Measurements from ENCODE around the gene SERPINE3. TPM values are rescaled to one million over a fixed set of nuclear protein-coding genes. Genes with fewer than 3 reads are reported as not detected.
A peak's percentile ranks its signal among the peaks of the same experiment; 100 is the strongest.

SERPINE3 gene
- polyA plus RNA-seq, 1 donor from 2014 or later = not detected

DNA sequence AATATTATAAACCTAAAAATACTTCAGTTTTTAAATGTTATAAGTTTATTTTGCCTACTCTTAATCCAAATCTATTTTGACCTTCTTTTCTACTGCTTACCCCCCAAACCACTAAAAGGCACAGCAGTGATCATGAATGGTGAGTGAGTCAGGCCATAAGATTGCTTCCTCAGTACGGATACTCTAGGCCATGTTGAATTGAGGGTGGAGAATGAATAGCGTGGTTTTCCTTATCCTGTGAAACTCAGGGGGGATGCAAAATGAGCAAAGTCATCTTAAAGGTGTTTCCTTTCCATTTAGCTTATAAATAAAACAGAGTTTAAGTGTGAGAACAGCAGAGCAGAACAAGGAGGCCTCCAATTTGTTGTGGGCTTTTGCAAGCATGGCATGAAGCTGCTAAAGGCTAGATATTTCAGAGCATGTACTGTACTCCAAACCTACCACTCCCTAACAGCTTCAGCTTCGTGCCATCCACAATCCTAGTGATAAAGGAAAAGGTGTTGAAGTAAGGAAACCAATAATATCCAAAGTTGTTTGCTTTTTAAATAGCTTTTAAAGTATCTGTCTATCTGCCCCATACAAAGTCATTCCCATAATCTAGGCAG, 25.0 kb downstream of the SERPINE3 start:
- peaks cover 0 to 4% (median 0%) of the 10 kb centered on the region in 3 donors for H3K4me1 Mint-ChIP-seq
- H3K36me3 Mint-ChIP-seq = peaks cover 9% of the 10 kb centered on the region
- no peaks in the 10 kb centered on the region for H3K9me3 Mint-ChIP-seq
- no peak overlapping the region for H3K4me3 Mint-ChIP-seq
- peak overlapping the region in 1 of 3 donors; percentile 47 for H3K27ac Mint-ChIP-seq
- no peaks in the 10 kb centered on the region for H3K27me3 Mint-ChIP-seq

DNA sequence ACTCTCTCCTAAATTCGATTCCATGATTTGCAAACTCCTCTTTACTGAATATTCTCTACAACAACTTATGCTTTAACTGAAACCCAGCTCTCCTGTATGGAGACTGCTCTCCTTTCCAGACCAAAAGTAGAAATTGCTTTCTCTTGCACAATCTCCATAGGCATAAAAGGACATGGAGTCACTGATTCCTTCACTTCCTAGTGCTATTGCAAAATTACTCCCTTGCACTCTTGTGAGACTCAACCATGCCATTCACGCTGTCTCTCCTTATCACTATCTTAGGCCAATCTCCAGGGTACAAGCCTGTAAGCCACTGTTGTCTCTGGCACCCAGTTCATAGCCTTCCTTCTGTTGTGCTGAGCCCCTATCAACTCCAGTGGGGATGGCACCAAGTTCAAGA, 30.6 kb downstream of the SERPINE3 start:
- no peak overlapping the region for H3K27ac Mint-ChIP-seq

DNA sequence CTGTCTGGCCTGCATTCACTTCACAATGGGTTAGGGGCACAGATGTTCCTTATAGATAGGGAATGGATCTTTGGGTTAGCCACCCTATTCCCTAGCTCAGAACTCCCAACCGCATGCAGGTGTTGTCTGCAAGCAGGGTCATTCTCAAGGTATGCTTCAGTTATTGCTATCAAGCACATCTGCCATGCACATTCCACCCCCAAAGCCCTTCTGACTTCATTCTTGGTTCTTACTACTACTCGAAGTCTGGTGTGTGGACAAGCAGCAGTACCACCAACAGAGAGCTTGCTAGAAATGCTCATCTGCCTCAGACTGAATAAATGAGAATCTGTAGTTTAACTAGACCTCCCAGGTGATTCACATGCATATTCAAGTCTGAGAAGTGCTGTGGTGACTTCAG, 31.3 kb downstream of the SERPINE3 start:
- H3K4me1 Mint-ChIP-seq = peaks cover 0 to 2% (median 0%) of the 10 kb centered on the region in 3 donors
- no peak overlapping the region for H3K27ac Mint-ChIP-seq
- H3K4me3 Mint-ChIP-seq = no peak overlapping the region
- H3K36me3 Mint-ChIP-seq = peaks cover 9% of the 10 kb centered on the region
- H3K27me3 Mint-ChIP-seq = no peaks in the 10 kb centered on the region
- H3K9me3 Mint-ChIP-seq = no peaks in the 10 kb centered on the region

More for the DNA sequence above, 30.6 kb downstream of the SERPINE3 start:
- Mint-ChIP-seq H3K36me3 (peaks cover 9% of the 10 kb centered on the region), H3K27me3 (no peaks in the 10 kb centered on the region), H3K4me1 (peaks cover 0 to 2% (median 0%) of the 10 kb centered on the region in 3 donors), H3K4me3 (no peak overlapping the region), H3K9me3 (no peaks in the 10 kb centered on the region)

DNA sequence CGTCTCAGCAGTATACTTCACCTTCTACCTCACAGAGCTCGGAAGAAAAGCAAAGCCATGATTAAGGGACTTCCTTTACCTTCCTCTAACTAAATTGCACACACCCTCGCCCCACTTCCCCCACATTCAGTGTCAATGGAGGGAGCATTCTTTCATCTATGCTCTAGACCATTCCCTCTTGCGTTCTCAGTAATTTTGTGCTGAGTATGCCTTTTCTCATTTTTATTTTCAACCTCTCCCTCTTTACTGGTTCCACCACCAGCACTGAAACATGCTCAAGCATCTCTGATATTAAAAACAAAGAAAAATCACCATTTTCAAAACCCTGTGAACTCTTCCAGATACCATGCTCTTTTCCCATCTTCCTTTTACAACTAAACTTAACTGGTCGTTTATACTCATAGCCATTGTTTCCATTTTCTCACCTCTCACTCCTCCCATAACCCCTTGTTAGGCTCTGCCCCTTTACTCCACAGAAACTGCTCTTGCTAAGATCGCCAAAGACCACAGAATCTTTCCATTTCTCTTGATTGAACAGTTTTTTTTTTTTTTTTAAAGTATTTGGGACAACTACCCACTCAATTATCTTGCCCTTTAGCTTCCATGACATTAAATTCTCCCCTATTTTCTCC, 32.4 kb downstream of the SERPINE3 start:
- Mint-ChIP-seq H3K27me3 (no peaks in the 10 kb centered on the region), H3K9me3 (no peaks in the 10 kb centered on the region), H3K4me1 (no peaks in the 10 kb centered on the region), H3K36me3 (peaks cover 6% of the 10 kb centered on the region), H3K4me3 (no peak overlapping the region), H3K27ac (no peak overlapping the region)

DNA sequence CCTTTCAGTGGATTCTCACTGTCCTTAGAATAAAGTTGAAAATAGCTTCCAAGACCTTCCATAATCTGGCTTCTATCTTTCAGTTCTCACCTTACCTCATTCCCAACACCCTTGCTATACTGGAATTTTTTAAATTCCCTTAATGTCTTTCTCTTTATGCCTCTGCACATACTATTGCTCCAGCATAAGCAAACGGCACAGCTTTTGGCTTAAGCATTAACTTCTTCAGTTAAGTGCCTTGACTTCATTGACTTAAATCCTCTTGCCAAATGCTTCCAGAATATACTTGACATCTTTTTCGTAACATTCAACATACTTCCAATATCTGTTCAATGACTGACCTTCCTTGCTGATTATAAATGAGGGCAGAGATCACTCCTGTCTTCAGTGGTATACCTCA, 34.0 kb downstream of the SERPINE3 start:
- no peak overlapping the region for H3K27ac Mint-ChIP-seq

DNA sequence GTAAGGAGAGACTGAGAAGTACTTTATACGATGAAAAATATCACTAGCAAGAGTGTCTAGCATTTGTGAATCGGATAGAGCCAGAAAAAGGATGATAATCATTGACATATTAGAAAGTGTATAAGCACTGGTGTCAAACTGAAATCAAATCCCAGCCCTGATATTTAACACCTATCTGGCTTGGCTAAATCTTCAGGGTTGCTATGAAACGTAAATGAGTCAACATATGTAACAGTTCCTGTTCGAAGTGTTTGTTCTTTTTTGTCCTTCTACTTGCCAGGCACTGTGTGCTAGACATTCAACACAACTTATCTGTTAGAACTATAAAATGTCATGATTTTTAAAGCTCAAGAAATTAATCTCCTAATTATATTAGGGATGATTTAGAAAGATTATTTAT, 40.8 kb downstream of the SERPINE3 start:
- no peak overlapping the region for H3K4me3 Mint-ChIP-seq
- no peaks in the 10 kb centered on the region for H3K9me3 Mint-ChIP-seq
- H3K4me1 Mint-ChIP-seq = no peaks in the 10 kb centered on the region
- no peak overlapping the region for H3K27ac Mint-ChIP-seq
- H3K27me3 Mint-ChIP-seq = no peaks in the 10 kb centered on the region
- H3K36me3 Mint-ChIP-seq = peaks cover 9% of the 10 kb centered on the region

More for the DNA sequence above, 34.0 kb downstream of the SERPINE3 start:
- Mint-ChIP-seq H3K36me3 (peaks cover 9% of the 10 kb centered on the region), H3K4me1 (no peaks in the 10 kb centered on the region), H3K27me3 (no peaks in the 10 kb centered on the region), H3K9me3 (no peaks in the 10 kb centered on the region), H3K4me3 (no peak overlapping the region)

DNA sequence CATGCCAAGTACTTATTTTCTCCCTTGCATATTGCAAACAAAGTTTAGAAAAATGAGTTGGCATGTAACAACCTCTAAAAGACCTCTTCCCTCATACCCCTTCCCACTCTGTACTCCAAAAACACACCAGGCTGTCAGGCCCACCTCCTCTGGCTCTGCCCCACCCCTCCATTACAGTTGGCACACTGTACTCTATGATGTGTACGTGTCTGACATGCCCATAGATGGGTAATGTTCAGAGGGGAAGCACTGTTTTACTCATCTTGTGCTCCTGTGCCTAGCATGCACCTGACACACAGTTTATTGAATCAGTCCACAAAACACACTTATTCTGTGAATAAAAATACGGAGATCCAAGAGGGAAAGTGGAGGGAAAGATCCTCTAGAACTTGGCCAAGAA, 45.6 kb downstream of the SERPINE3 start:
- H3K4me3 Mint-ChIP-seq = no peak overlapping the region
- H3K27ac Mint-ChIP-seq = no peak overlapping the region
- H3K9me3 Mint-ChIP-seq = no peaks in the 10 kb centered on the region
- peaks cover 8% of the 10 kb centered on the region for H3K36me3 Mint-ChIP-seq
- H3K4me1 Mint-ChIP-seq = peaks cover 0 to 6% (median 3%) of the 10 kb centered on the region in 3 donors
- H3K27me3 Mint-ChIP-seq = no peaks in the 10 kb centered on the region

DNA sequence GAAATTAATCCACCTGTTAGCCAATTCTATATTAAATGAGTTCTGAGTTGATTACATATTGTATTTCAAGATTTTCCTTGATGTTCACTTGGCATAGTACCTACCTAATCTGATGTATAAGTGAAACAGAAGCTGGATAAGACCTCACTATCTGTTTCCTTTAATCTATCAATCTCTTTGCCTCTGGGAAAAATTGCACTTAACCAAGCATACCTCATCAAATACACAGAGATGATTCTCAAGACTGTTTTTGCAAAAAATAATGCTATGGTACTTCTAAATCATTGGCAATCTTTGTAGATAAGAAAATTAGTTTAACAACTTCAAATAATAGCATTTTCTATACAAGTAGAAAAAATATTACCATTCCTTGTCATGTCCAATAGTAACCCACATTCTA, 55.2 kb downstream of the SERPINE3 start:
- Mint-ChIP-seq H3K4me3 (no peak overlapping the region), H3K36me3 (peaks cover 8% of the 10 kb centered on the region), H3K4me1 (peaks cover 13 to 21% (median 21%) of the 10 kb centered on the region in 3 donors), H3K9me3 (no peaks in the 10 kb centered on the region), H3K27me3 (no peaks in the 10 kb centered on the region), H3K27ac (no peak overlapping the region)

DNA sequence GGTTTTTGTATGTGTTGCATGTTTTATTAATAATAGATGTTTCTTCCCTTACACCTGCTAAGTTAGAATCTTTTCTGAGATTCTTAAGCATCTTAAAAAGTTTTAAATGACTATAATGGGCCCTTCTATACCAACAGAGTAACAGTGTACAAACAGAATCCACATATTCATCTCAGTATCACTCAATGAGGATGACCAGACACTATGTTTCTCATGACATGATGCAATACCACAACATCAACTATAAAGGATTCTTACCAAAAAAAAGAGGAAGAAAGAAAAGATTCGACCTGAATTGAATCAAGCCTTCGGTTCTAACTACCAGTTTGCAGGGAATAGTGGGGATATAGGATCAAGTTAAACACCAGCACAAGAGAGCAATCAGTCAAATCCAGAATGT, 56.9 kb downstream of the SERPINE3 start:
- peak overlapping the region in 1 of 3 donors; percentile 1 for H3K27ac Mint-ChIP-seq
- no peaks in the 10 kb centered on the region for H3K9me3 Mint-ChIP-seq
- no peaks in the 10 kb centered on the region for H3K27me3 Mint-ChIP-seq
- H3K4me3 Mint-ChIP-seq = no peak overlapping the region
- H3K36me3 Mint-ChIP-seq = peaks cover 9% of the 10 kb centered on the region
- H3K4me1 Mint-ChIP-seq = peaks cover 19 to 22% (median 21%) of the 10 kb centered on the region in 3 donors

DNA sequence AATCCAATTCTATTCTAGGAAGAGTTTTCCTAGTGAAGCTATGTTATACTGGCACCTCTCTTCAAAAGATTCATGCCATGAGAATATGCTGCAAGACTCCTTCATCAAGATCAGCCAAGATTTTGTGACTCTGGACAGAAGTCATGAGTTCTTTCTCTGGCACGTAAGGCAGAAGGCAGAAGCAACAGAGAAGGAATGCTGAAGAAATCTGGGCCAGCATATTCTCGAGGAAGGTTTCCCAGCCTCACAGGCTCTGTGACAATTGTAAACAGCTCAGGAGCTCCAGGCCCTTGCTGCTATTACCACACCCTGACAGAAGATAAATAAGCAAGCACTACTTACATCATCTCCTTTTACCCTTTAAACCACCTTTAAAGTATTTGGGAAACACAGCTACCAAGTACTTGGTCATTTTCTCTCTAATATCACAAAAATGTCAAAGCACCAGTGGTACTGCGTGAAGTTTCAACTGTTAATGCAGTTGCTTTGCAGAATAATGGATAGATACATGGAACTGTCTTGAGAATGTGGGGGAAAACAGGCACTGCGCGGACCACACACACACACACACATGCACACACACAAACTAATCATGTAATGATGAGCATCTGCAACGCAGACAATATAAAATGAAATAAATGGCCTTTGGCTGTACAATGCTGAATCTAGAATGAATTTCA, 57.9 kb downstream of the SERPINE3 start:
- no peak overlapping the region for H3K27ac Mint-ChIP-seq
- H3K4me1 Mint-ChIP-seq = peaks cover 21 to 24% (median 22%) of the 10 kb centered on the region in 3 donors
- no peaks in the 10 kb centered on the region for H3K27me3 Mint-ChIP-seq
- no peak overlapping the region for H3K4me3 Mint-ChIP-seq
- H3K9me3 Mint-ChIP-seq = no peaks in the 10 kb centered on the region
- H3K36me3 Mint-ChIP-seq = peaks cover 13% of the 10 kb centered on the region

DNA sequence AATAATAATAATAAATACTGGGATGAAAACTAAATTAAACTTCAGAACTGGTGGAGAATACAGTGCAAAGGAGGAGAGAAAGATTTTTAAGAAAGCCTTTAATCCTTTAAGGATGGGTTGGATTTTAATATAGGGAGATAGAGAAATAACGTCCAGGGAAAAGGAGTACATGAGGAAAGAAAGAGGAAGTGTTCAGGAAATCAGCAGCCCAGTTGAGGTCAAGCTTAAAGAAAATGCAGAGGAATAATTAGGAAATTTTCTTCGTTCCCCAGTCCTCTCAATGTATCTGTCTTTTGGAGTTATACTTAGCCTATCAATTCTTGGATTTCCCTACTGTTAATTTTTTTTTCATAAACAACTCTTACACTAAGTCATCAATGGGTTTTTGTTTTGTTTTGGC, 65.7 kb downstream of the SERPINE3 start:
- Mint-ChIP-seq H3K27ac (no peak overlapping the region), H3K4me1 (peaks cover 17 to 37% (median 28%) of the 10 kb centered on the region in 3 donors), H3K27me3 (no peaks in the 10 kb centered on the region), H3K36me3 (peaks cover 12% of the 10 kb centered on the region), H3K9me3 (no peaks in the 10 kb centered on the region), H3K4me3 (no peak overlapping the region)

DNA sequence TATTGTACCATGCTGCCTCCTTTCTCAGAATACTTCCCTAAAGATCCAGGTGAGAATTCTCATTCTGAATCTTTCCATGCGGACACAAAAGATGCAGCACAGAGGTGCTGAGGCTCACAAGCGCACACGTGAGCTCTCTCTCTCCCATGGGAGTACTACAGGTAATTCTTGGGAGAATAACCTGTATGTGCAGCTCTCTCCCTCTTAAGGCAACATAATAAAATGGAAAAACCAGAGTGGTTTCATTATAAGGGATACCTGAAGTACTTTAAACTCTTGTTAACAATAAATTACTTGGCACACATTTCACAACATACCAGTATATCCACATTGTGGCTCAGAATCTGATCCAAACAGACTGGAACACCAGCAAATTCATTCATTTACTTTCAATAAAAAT, 72.9 kb downstream of the SERPINE3 start:
- peaks cover 0 to 1% (median 0%) of the 10 kb centered on the region in 3 donors for H3K9me3 Mint-ChIP-seq
- H3K27ac Mint-ChIP-seq = no peak overlapping the region
- peaks cover 23 to 37% (median 28%) of the 10 kb centered on the region in 3 donors for H3K4me1 Mint-ChIP-seq
- H3K4me3 Mint-ChIP-seq = peak overlapping the region in 1 of 4 donors; percentile 2
- no peaks in the 10 kb centered on the region for H3K27me3 Mint-ChIP-seq
- H3K36me3 Mint-ChIP-seq = peaks cover 12% of the 10 kb centered on the region

Other genes starting within 250 kb of the SERPINE3 start
- not detected for gene C13orf42, start 228.4 kb upstream of the SERPINE3 start, polyA plus RNA-seq
- gene FAM124A, start 117.3 kb upstream of the SERPINE3 start, polyA plus RNA-seq = not detected
- gene INTS6, start 113.3 kb downstream of the SERPINE3 start, polyA plus RNA-seq = 21.1 TPM
- gene WDFY2, start 244.8 kb downstream of the SERPINE3 start, polyA plus RNA-seq = 6.0 TPM